SK-N-SH (cell line): Measurements from ENCODE around the gene PDZRN4. TPM values are rescaled to one million over a fixed set of nuclear protein-coding genes. Genes with fewer than 3 reads are reported as not detected.

Source experiments
- CTCF ChIA-PET: fragments of 300-600, 350-600 bp; formaldehyde crosslinking; extraction: SDS; loops from one replicate; lab custom pipeline; 2021; lab: Yijun Ruan, JAX
- POLR2A ChIA-PET: fragments of 350-600 bp; sonication (Branson Sonifier 250); formaldehyde crosslinking; extraction: SDS; loops from one replicate; lab custom pipeline; 2020; ENCODE audit warnings: antibody characterized with exemption, inconsistent platforms; lab: Yijun Ruan, JAX
- DNase-seq: peaks from one replicate; pipeline ENCODE4 v3.0.0; 2012
- H2AFZ ChIP-seq: fragments of 200-600 bp; sonication (generic); 2 replicates; pipeline ENCODE4 v1.8.1; 2016; ENCODE audit warnings: antibody characterized with exemption, mild to moderate bottlenecking, low read depth
- H3F3A ChIP-seq: fragments of 200-600 bp; sonication (generic); replicated peaks from 2 replicates; pipeline ENCODE3; 2016; ENCODE audit warnings: antibody characterized with exemption, mild to moderate bottlenecking; ENCODE audit not compliant: insufficient read depth
- H3K27ac ChIP-seq, 2 experiments: fragments of 200-500 bp in 1 of 2; fragments of 200-600 bp in 1 of 2; sonication (Bioruptor generic) in 1 of 2; sonication (generic), shearing (Covaris generic) in 1 of 2; 2 replicates each; pipeline versions ENCODE4 v1.5.1 to v1.6.1; 2014 to 2016; ENCODE audit warnings: low read depth in 2 of 2, inconsistent platforms in 1 of 2, low read length in 1 of 2, mild to moderate bottlenecking in 1 of 2, mixed read lengths in 1 of 2
- H3K27me3 ChIP-seq: fragments of 200-600 bp; sonication (generic), shearing (Covaris generic); 2 replicates; pipeline ENCODE4 v1.6.1; 2016; ENCODE audit warnings: mixed run types; ENCODE audit not compliant: insufficient read depth
- H3K36me3 ChIP-seq, 2 experiments: fragments of 200-500 bp in 1 of 2; fragments of 200-600 bp in 1 of 2; sonication (Bioruptor generic) in 1 of 2; sonication (generic) in 1 of 2; replicated peaks in 1 of 2; 2 replicates each; pipeline versions ENCODE3 to v1.5.1; 2014 to 2016; ENCODE audit warnings: low read length in 1 of 2, mild to moderate bottlenecking in 1 of 2; ENCODE audit not compliant: insufficient read depth in 2 of 2, control insufficient read depth in 1 of 2
- H3K4me1 ChIP-seq, 2 experiments: fragments of 200-500 bp in 1 of 2; fragments of 200-600 bp in 1 of 2; sonication (Bioruptor generic) in 1 of 2; sonication (generic), shearing (Covaris generic) in 1 of 2; 2 replicates each; pipeline versions ENCODE4 v1.5.1 to v1.6.1; 2014 to 2016; ENCODE audit warnings: low read depth in 1 of 2, low read length in 1 of 2, mixed run types in 1 of 2; ENCODE audit not compliant: insufficient read depth in 2 of 2, control insufficient read depth in 1 of 2
- H3K4me2 ChIP-seq: fragments of 200-600 bp; sonication (generic), shearing (Covaris generic); 2 replicates; pipeline ENCODE4 v1.6.1; 2017; ENCODE audit warnings: mixed run types
- H3K4me3 ChIP-seq, 2 experiments: fragments of 200-500 bp in 1 of 2; fragments of 200-600 bp in 1 of 2; sonication (Bioruptor generic) in 1 of 2; sonication (generic), shearing (Covaris generic) in 1 of 2; 2 replicates each; pipeline versions ENCODE4 v1.5.1 to v1.8.1; 2014 to 2016; ENCODE audit warnings: low read depth in 2 of 2, inconsistent platforms in 1 of 2, low read length in 1 of 2, mild to moderate bottlenecking in 1 of 2, mixed read lengths in 1 of 2, moderate library complexity in 1 of 2
- H3K79me2 ChIP-seq: fragments of 200-600 bp; sonication (generic); 2 replicates; pipeline ENCODE4 v1.8.1; 2017; ENCODE audit warnings: mild to moderate bottlenecking; ENCODE audit not compliant: insufficient read depth
- H3K9ac ChIP-seq: fragments of 200-600 bp; sonication (generic); 2 replicates; pipeline ENCODE4 v1.6.1; 2017; ENCODE audit warnings: mixed run types
- H3K9me2 ChIP-seq: fragments of 200-600 bp; sonication (generic); 2 replicates; pipeline ENCODE4 v1.6.1; 2017; ENCODE audit warnings: mixed run types
- H3K9me3 ChIP-seq: fragments of 200-600 bp; sonication (generic); 2 replicates; pipeline ENCODE4 v1.6.1; 2017; ENCODE audit warnings: mixed run types, mild to moderate bottlenecking, moderate library complexity
- H4K20me1 ChIP-seq: fragments of 200-600 bp; sonication (generic); 2 replicates; pipeline ENCODE4 v1.6.1; 2017; ENCODE audit warnings: mild to moderate bottlenecking, mixed run types; ENCODE audit not compliant: insufficient read depth
- ELF1 ChIP-seq: IDR thresholded peaks from 2 replicates; pipeline ENCODE4 v1.4.0; 2012
- EP300 ChIP-seq, 2 experiments: IDR thresholded peaks; 2 replicates each; pipeline versions ENCODE4 v1.4.0 to v1.6.1; 2012; ENCODE audit warnings: borderline replicate concordance in 1 of 2, low read depth in 1 of 2, low read length in 1 of 2
- FOSL2 ChIP-seq: IDR thresholded peaks from 2 replicates; pipeline ENCODE4 v1.4.0; 2012; ENCODE audit warnings: low read depth, mild to moderate bottlenecking, moderate library complexity, borderline replicate concordance
- FOXJ3 ChIP-seq: sonication (generic); formaldehyde crosslinking; IDR thresholded peaks from 2 replicates; pipeline ENCODE4 v1.5.1; 2020; ENCODE audit warnings: mild to moderate bottlenecking, missing genetic modification reagents
- GABPA ChIP-seq: IDR thresholded peaks from 2 replicates; pipeline ENCODE4 v1.4.0; 2012; ENCODE audit warnings: low read depth, mild to moderate bottlenecking
- GATA2 ChIP-seq: sonication (generic); formaldehyde crosslinking; IDR thresholded peaks from 2 replicates; pipeline ENCODE4 v1.5.0; 2020; ENCODE audit warnings: mild to moderate bottlenecking, missing genetic modification reagents
- JUND ChIP-seq: IDR thresholded peaks from 2 replicates; pipeline ENCODE4 v1.4.0; 2012
- MEF2A ChIP-seq: IDR thresholded peaks from 2 replicates; pipeline ENCODE4 v1.4.0; 2012; ENCODE audit warnings: low read depth, borderline replicate concordance
- MXI1 ChIP-seq: IDR thresholded peaks from 2 replicates; pipeline ENCODE4 v1.6.1; 2012; ENCODE audit warnings: mild to moderate bottlenecking, low read depth, low read length, improper control_type of control experiment
- NFIC ChIP-seq: IDR thresholded peaks from 2 replicates; pipeline ENCODE4 v1.4.0; 2012; ENCODE audit warnings: borderline replicate concordance
- POLR2AphosphoS5 ChIP-seq: IDR thresholded peaks from 2 replicates; pipeline ENCODE4 v1.6.1; 2012; ENCODE audit warnings: low read depth, low read length
- RCOR1 ChIP-seq: fragments of 150-350 bp; IDR thresholded peaks from 2 replicates; pipeline ENCODE4 v1.6.1; 2017; ENCODE audit warnings: antibody characterized with exemption, low read length
- SMC3 ChIP-seq: IDR thresholded peaks from 2 replicates; pipeline ENCODE4 v1.6.1; 2012; ENCODE audit warnings: low read depth, low read length, improper control_type of control experiment
- TCF12 ChIP-seq: IDR thresholded peaks from 2 replicates; pipeline ENCODE4 v1.4.0; 2012
- TEAD4 ChIP-seq: IDR thresholded peaks from 2 replicates; pipeline ENCODE4 v1.4.0; 2012; ENCODE audit warnings: mild to moderate bottlenecking, borderline replicate concordance; ENCODE audit not compliant: insufficient read depth
- YY1 ChIP-seq: IDR thresholded peaks from 2 replicates; pipeline ENCODE4 v1.4.0; 2012; ENCODE audit warnings: low read depth, mild to moderate bottlenecking
- WGBS: methylation state at CpG from one replicate; pipeline ENCODE4 v1.1.6; 2017; ENCODE audit warnings: low lambda C conversion rate; 5-methylcytosine and 5-hydroxymethylcytosine counted together
- polyA plus RNA-seq, 3 experiments: library from polyadenylated mRNA; depleted of rRNA; stranded (reverse); fragments of >200 nt; gene quantifications; 2 replicates each; pipeline ENCODE4 v1.2.3, GENCODE V29; 2012
- TF ChIP-seq, protein P1 (sequence below): IDR thresholded peaks from 2 replicates; pipeline ENCODE4 v1.4.0; 2012; ENCODE audit warnings: low read depth
- TF ChIP-seq, protein P2 (sequence below): IDR thresholded peaks from 2 replicates; pipeline ENCODE4 v1.4.0; 2012; ENCODE audit warnings: low read depth, borderline replicate concordance
- TF ChIP-seq, protein P3 (sequence below): IDR thresholded peaks from 2 replicates; pipeline ENCODE4; 2012

The PDZRN4 gene
- polyA plus RNA-seq, 1 of the 3 experiments (the other 2 are of a cell fraction): 0.02 TPM

DNA sequence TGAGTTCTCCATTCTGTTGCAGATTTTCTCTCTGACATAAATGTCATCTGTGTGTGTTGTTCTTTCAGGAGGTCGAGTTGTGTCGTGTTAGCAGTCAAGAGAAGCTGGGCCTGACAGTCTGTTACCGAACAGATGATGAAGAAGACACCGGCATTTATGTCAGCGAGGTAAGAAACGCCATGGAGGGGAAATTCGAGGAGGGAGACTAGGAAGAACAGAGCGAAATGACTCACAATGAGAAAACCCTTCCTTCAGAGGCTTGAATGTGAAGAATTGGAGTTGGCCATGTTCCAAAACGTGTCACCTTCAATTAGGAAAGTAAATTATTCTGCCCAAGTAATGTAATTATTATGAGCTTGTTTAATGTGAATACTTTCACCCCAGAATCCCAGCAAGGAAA, 364.5 kb downstream of the PDZRN4 start:
- Histone ChIP-seq H3K36me3 (no peaks in the 10 kb centered on the region), H3K9ac (no peak overlapping the region), H2AFZ (peak overlapping the region; percentile 67), H3K4me2 (peak overlapping the region; percentile 18; the same call in 1 of the 2 replicates), H3K27ac (no peak overlapping the region; a peak in 1 of 4 replicates), H4K20me1 (no peaks in the 10 kb centered on the region), H3K27me3 (no peaks in the 10 kb centered on the region), H3F3A (no peaks in the 10 kb centered on the region), H3K4me1 (no peaks in the 10 kb centered on the region; a peak in 2 of 4 replicates), H3K9me2 (no peaks in the 10 kb centered on the region), H3K9me3 (no peaks in the 10 kb centered on the region), H3K79me2 (no peaks in the 10 kb centered on the region), H3K4me3 (no peak overlapping the region)
- TF ChIP-seq ELF1 (no peak), GABPA (no peak), MXI1 (no peak), TCF12 (no peak), MEF2A (no peak), YY1 (no peak), JUND (0 out of 2 replicates have a peak, but pooled peaks have one; percentile 28), NFIC (peak; percentile 88), TEAD4 (no peak), FOSL2 (0 out of 2 replicates have a peak, but pooled peaks have one; percentile 27), RCOR1 (no peak), SMC3 (no peak), EP300 (IDR thresholded peaks at IDR 0.05; ENCODE audit: borderline replicate concordance in 1 of 2, low read depth in 1 of 2, low read length in 1 of 2) (peak in 1 of 2 experiments; percentile 20; a peak in 1 of 4 replicates)
- TF ChIP-seq, protein P1, sequence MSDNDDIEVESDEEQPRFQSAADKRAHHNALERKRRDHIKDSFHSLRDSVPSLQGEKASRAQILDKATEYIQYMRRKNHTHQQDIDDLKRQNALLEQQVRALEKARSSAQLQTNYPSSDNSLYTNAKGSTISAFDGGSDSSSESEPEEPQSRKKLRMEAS: no peak
- TF ChIP-seq, protein P2, sequence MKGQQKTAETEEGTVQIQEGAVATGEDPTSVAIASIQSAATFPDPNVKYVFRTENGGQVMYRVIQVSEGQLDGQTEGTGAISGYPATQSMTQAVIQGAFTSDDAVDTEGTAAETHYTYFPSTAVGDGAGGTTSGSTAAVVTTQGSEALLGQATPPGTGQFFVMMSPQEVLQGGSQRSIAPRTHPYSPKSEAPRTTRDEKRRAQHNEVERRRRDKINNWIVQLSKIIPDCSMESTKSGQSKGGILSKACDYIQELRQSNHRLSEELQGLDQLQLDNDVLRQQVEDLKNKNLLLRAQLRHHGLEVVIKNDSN: no peak
- TF ChIP-seq, protein P3, sequence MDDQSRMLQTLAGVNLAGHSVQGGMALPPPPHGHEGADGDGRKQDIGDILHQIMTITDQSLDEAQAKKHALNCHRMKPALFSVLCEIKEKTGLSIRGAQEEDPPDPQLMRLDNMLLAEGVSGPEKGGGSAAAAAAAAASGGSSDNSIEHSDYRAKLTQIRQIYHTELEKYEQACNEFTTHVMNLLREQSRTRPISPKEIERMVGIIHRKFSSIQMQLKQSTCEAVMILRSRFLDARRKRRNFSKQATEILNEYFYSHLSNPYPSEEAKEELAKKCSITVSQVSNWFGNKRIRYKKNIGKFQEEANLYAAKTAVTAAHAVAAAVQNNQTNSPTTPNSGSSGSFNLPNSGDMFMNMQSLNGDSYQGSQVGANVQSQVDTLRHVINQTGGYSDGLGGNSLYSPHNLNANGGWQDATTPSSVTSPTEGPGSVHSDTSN: peak; percentile 87
- ChIA-PET CTCF (interaction anchor here (1.3 kb wide), 1 partner anchor 472 kb away, joined by 4 read pairs; no protein-coding TSS in a partner anchor), POLR2A (no interaction called here)
- no peak for DNase-seq
- WGBS: 39% methylated on average over 9 of the region's 9 CpGs

DNA sequence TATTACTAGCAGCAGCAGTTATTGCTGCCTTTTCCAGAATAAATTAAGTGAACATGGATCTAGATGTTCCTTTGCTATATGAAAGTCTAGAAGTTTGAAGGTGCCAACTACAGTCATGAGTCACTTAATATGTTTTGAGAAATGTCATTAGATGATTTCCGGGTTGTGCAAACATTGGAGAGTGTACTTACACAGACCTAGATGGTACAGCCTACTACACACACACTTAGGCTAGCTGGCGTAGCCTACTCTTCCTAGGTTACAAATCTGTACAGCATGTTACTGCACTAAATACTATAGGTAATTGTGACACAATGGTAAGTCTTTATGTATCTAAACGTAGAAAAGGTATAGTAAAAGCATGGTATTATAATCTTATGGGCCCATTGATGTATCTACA, 368.1 kb downstream of the PDZRN4 start:
- Histone ChIP-seq H2AFZ (no peak overlapping the region), H3K79me2 (no peaks in the 10 kb centered on the region), H3K9me3 (no peaks in the 10 kb centered on the region), H3K27ac (no peak overlapping the region), H3K9ac (no peak overlapping the region), H3K27me3 (no peaks in the 10 kb centered on the region), H3K9me2 (no peaks in the 10 kb centered on the region), H3K4me3 (no peak overlapping the region), H3K36me3 (no peaks in the 10 kb centered on the region), H3F3A (no peaks in the 10 kb centered on the region), H4K20me1 (no peaks in the 10 kb centered on the region)
- DNase-seq: no peak
- WGBS: 72% methylated on average over 3 of the region's 3 CpGs
- ChIA-PET CTCF (interaction anchor here (1.7 kb wide), 1 partner anchor 9 kb away, joined by 4 read pairs; no protein-coding TSS in a partner anchor), POLR2A (no interaction called here)
- TF ChIP-seq, protein P3: no peak
- TF ChIP-seq POLR2AphosphoS5 (no peak), FOXJ3 (CRISPR knock-in tag) (no peak), RCOR1 (no peak), GATA2 (CRISPR knock-in tag) (no peak)
- TF ChIP-seq, all 33 proteins: peak for 0
- no peaks in the 10 kb centered on the region; a peak in 2 of 4 replicates for H3K4me1 ChIP-seq
- H3K4me2 ChIP-seq: no peak overlapping the region
